ENCODE data around the gene CEACAM19.

CEACAM19 gene

DNA sequence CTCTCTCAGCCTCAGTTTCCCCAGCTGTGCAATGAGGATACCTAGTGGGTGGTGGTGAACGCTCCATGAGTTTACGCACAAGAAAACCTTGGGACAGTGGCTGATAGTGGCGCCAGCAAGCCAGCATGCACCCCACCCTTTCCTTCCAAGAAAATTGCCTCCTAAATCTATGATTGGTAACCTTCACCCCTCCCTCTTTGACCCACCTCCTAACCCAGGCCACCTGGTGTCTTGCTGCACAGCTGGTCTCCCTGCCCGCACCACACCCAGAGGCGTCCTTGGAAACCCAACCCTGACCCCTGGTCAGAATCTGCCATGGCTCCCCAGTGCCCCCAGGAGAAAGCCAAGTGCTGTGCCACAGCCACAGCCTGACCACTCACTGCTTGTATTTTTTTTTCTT, 54.4 kb downstream of the CEACAM19 start:
- DNase-seq: no peak

DNA sequence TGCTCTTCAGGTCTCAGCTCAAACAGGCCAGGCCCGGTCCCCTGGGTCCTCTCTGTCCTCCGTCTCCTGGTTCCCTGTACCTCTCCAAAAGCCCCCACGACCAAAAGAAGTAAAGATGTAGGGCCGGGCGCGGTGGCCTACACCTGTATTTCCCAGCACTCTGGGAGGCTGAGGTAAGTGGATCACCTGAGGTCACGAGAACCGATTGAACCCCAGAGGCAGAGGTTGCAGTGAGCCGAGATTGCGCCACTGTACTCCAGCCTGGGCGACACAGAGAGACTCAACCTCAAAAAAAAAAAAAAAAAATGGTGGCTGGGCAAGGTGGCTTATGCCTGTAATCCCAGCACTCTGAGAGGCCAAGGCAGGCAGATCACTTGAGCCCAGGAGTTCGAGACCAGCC, 55.2 kb downstream of the CEACAM19 start:
- no peak for DNase-seq

DNA sequence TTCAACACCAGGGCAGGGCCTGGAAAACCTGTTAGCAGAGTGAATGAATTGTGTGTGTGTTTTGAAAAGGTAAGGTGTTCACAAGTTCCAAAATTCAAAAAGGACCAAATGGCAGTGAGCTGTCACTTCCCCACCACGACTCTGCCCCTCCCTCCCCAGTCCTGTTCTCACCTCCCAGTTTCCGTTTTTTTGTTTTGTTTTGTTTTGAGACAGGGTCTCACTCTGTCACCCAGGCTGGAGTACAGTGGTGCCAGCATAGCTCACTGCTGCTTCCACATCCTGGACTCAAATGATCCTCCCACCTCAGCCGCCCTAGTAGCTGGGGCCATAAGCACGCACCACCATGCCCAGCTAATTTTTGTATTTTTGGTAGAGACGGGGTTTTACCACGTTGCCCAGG, 56.9 kb downstream of the CEACAM19 start:
- DNase-seq: no peak

DNA sequence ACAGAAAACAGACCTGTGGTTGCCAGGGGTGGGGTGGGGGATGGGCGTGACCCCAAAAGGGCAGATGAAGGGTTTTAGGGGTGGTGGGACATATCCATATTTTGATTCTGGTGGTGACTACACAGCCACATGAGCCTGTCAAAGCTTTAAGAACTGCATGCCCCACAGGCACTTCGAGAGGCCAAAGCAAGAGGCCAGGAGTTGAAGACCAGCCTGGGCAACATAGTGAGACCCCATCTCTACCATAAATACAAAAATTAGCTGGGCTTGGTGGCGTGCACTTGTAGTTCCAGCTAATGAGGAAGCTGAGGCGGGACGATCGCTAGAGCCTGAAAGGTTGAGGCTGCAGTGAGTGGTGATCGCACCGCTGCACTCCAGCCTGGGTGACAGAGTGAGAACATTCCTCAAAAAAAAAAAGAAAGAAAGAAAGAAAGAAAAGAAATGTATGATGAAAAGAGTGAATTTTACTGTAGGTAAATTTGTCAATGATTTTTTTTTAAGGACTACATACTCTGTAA, 58.3 kb downstream of the CEACAM19 start:
- DNase-seq: no peak

DNA sequence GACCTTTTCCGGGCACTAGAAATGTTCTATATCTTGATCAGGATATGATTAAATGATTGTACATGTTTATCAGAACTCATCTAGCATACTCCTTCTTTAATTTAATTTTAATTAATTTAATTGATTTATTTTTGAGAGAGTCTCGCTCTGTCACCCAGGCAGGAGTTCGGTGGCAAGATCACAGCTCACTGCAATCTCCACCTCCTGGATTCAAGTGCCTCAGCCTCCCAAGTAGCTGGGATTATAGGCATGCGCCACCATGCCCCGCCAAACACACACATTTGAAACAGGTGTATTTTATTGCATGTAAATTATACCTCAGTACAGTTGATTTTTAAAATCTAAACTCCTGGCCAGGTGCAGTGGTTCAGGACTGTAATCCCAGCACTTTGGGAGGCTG, 59.8 kb downstream of the CEACAM19 start:
- no peak for DNase-seq

DNA sequence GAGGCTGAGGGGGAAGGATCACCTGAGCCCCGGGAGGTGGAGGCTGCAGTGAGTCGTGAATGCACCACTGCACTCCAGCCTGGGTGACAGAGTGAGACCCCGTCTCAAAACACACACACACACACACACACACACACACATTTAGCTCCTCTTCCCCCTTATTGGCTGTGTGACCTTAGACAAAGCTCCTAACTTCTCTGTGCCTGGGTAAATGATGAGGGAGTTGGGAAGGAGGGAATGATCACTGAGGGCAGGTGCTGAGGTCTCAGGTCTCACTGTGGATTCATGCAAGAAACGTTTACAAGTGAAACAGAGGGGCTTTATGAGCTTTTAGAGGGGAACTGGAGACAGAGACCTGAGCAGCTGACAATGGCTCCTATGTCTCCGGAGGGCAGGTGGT, 60.3 kb downstream of the CEACAM19 start:
- no peak for DNase-seq

DNA sequence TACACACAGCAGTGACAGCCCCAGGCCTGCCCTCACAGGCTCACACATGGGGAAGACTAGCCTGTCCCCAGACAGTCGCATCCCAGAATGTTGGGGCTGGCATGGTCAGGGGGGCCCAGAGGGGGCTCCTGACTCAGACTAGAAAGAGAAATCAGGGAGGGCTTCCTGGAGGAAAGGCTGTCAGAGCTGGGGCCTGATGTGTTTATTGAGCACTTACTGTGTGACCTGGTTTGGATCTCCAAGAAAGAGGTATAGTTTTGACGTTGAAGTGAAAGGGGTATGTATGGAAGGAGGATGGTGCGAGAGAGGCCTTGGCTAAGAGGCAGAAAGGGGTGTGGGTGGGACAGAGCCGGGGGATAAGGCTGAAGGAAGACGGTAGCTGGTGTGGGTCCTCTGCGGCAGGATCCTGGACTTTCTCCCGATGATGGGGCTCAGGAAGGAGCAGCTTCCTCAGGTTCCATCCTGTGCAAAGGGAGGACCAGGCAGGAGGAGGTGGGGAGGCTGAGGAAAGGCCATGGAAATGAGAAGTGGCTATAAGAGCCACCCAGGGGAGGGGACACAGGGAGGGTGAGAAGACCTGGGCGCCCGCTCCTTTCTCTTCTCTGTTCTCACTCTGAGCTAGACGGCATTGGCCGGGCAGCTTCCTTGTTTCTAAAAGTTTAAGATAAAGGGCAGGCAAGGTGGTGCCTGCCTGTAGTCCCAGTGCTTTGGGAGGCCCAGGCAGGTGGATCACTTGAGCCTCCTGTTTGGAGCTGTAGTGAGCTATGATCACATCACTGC, 61.1 kb downstream of the CEACAM19 start:
- DNase-seq: no peak
